AG04450 (cell line): ENCODE measurements around the gene SCGB3A1. TPM values are rescaled to one million over a fixed set of nuclear protein-coding genes. Genes with fewer than 3 reads are reported as not detected.

Experiments
- CTCF ChIA-PET: fragments of 300-600, 350-600 bp; formaldehyde crosslinking; extraction: SDS; loops from one replicate; lab custom pipeline; 2022; ENCODE audit warnings: antibody characterized with exemption, inconsistent platforms; lab: Charles Lee
- POLR2A ChIA-PET: fragments of 350-600 bp; formaldehyde crosslinking; extraction: SDS; loops from one replicate; lab custom pipeline; 2021; ENCODE audit warnings: antibody characterized with exemption, inconsistent platforms; lab: Yijun Ruan, JAX
- DNase-seq: peaks from one replicate; pipeline ENCODE4 v3.0.0-alpha.2; 2011; ENCODE audit warnings: low read depth, low spot score
- H3K27ac ChIP-seq: one replicate; pipeline ENCODE4 v1.5.1; 2012; ENCODE audit warnings: low read depth, low read length, control low read depth
- H3K27me3 ChIP-seq: one replicate; pipeline ENCODE4 v1.6.0; 2012; ENCODE audit warnings: low read length; ENCODE audit not compliant: control insufficient read depth, insufficient read depth
- H3K4me3 ChIP-seq: 2 replicates; pipeline ENCODE4 v1.5.1; 2011; ENCODE audit warnings: mild to moderate bottlenecking, low read depth, low read length, control low read depth
- H3K9me3 ChIP-seq: 2 replicates; pipeline ENCODE4 v1.5.1; 2012; ENCODE audit warnings: low read length; ENCODE audit not compliant: control insufficient read depth, insufficient read depth
- CTCF ChIP-seq: IDR thresholded peaks from 2 replicates; pipeline ENCODE4 v1.5.1; 2011; ENCODE audit warnings: low read depth, low read length, control low read depth, inconsistent platforms
- polyA plus RNA-seq: library from polyadenylated mRNA; depleted of rRNA; stranded (reverse); fragments of >200 nt; gene quantifications from 2 replicates; pipeline ENCODE4 v1.2.3, GENCODE V29; 2011

The SCGB3A1 gene
- polyA plus RNA-seq, 1 experiment = not detected

GRCh38 chr5:180636403-180637075, 45.2 kb upstream of the SCGB3A1 start:
- H3K27me3 ChIP-seq = no peaks in the 10 kb centered on the region
- no peak overlapping the region for H3K4me3 ChIP-seq
- H3K27ac ChIP-seq = no peak overlapping the region
- ChIA-PET POLR2A (interaction anchor here (0.7 kb wide), 1 partner anchor 229 kb away, joined by 5 read pairs; no protein-coding TSS in a partner anchor), CTCF (interaction anchor here (0.9 kb wide), 1 partner anchor 30 kb away, joined by 3 read pairs; no protein-coding TSS in a partner anchor)
- no peak for TF ChIP-seq CTCF
- DNase-seq = no peak
- peaks cover 11% of the 10 kb centered on the region for H3K9me3 ChIP-seq

GRCh38 chr5:180636016-180636402, 44.7 kb upstream of the SCGB3A1 start:
- H3K9me3 ChIP-seq = peaks cover 13% of the 10 kb centered on the region
- H3K27ac ChIP-seq = no peak overlapping the region
- ChIA-PET POLR2A (interaction anchor here (0.7 kb wide), 1 partner anchor 230 kb away, joined by 5 read pairs; no protein-coding TSS in a partner anchor), CTCF (interaction anchor here (0.9 kb wide), 1 partner anchor 30 kb away, joined by 3 read pairs; no protein-coding TSS in a partner anchor)
- H3K27me3 ChIP-seq = no peaks in the 10 kb centered on the region
- H3K4me3 ChIP-seq = no peak overlapping the region
- DNase-seq = no peak
- no peak for TF ChIP-seq CTCF

GRCh38 chr5:180633283-180634177, 42.2 kb upstream of the SCGB3A1 start:
- ChIA-PET CTCF (no interaction called here), POLR2A (no interaction called here)
- H3K27me3 ChIP-seq = no peaks in the 10 kb centered on the region

GRCh38 chr5:180632768-180633167, 41.5 kb upstream of the SCGB3A1 start:
- H3K27me3 ChIP-seq = peaks cover 2% of the 10 kb centered on the region
- peaks cover 22% of the 10 kb centered on the region for H3K9me3 ChIP-seq
- POLR2A ChIA-PET = no interaction called here
- H3K4me3 ChIP-seq = no peak overlapping the region
- DNase-seq = no peak
- TF ChIP-seq CTCF = no peak
- CTCF ChIA-PET = no interaction called here
- no peak overlapping the region for H3K27ac ChIP-seq

More at GRCh38 chr5:180633283-180634177, 42.2 kb upstream of the SCGB3A1 start:
- Histone ChIP-seq H3K9me3 (peaks cover 22% of the 10 kb centered on the region), H3K4me3 (no peak overlapping the region), H3K27ac (no peak overlapping the region)
- DNase-seq = no peak
- TF ChIP-seq CTCF = no peak
